GM12891 (cell line): ENCODE measurements around the gene CERK.

Source experiments
- PAX5 ChIP-seq: IDR thresholded peaks from 2 replicates; pipeline ENCODE4 v1.6.1; 2011; ENCODE audit warnings: low read length, moderate library complexity, mild to moderate bottlenecking; ENCODE audit not compliant: insufficient read depth, severe bottlenecking
- POLR2A ChIP-seq: IDR thresholded peaks from 2 replicates; pipeline ENCODE4 v1.6.1; 2011; ENCODE audit warnings: low read depth, low read length, control low read depth
- POLR2AphosphoS5 ChIP-seq: IDR thresholded peaks from 2 replicates; pipeline ENCODE4 v1.6.1; 2011; ENCODE audit warnings: low read depth, low read length, control low read depth
- SPI1 ChIP-seq: IDR thresholded peaks from 2 replicates; pipeline ENCODE4 v1.6.1; 2011; ENCODE audit warnings: low read depth, low read length, control low read depth
- TAF1 ChIP-seq: IDR thresholded peaks from 2 replicates; pipeline ENCODE4 v1.6.1; 2011; ENCODE audit warnings: low read depth, low read length, control low read depth

DNA sequence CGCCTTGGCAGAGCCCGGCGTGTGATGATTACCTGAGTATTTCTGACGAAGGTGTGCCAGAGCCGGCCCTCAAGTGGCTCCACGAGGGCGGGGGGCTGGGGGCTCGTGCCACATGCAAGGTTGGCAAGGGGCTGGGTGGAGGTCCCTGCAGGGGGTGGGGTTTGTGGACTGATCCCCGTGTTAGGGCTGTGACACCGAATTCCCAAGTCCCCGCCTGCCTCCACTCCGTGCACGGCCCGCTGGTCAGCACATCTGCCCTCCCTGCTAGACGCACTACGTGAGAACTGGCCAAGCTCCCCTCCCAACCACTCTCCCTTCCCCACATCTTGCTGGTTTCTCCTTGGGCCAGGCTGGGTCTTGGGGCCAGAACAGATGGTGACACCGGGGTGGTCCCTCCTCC, 83.6 kb downstream of the CERK start:
- TF ChIP-seq POLR2A = no peak
- no peak for TF ChIP-seq TAF1
- TF ChIP-seq POLR2AphosphoS5 = no peak
- no peak for TF ChIP-seq PAX5
- TF ChIP-seq SPI1 = no peak
